Immature natural killer cell (primary cell): ENCODE results near the gene IL1RAPL1. TPM values are rescaled to one million over a fixed set of nuclear protein-coding genes. Genes with fewer than 3 reads are reported as not detected.

ENCODE experiments used
- DNase-seq, 3 donors: peaks; one replicate each; pipeline ENCODE4 v3.0.0; 2022; ENCODE audit warnings: mixed read lengths in 1 of 3
- H3K27ac Mint-ChIP-seq, 6 donors: one replicate each; pipeline ENCODE4 v1.8.0; 2020; ENCODE audit warnings: mixed read lengths in 6 of 6, mild to moderate bottlenecking in 5 of 6, inconsistent platforms in 4 of 6, moderate library complexity in 3 of 6
- H3K27me3 Mint-ChIP-seq, 3 donors: one replicate each; pipeline ENCODE4 v1.8.0; 2020 to 2021; ENCODE audit warnings: low read depth in 3 of 3, mild to moderate bottlenecking in 3 of 3, mixed read lengths in 3 of 3, moderate library complexity in 3 of 3, inconsistent platforms in 1 of 3
- H3K36me3 Mint-ChIP-seq, 3 donors: one replicate each; pipeline ENCODE4 v1.8.0; 2020; ENCODE audit warnings: mixed read lengths in 3 of 3, inconsistent platforms in 2 of 3, mild to moderate bottlenecking in 2 of 3
- H3K4me1 Mint-ChIP-seq, 2 donors: one replicate each; pipeline ENCODE4 v1.8.0; 2020; ENCODE audit warnings: inconsistent platforms in 2 of 2, mild to moderate bottlenecking in 2 of 2, mixed read lengths in 2 of 2, moderate library complexity in 1 of 2
- H3K4me3 Mint-ChIP-seq, 5 donors: one replicate each; pipeline ENCODE4 v1.8.0; 2020; ENCODE audit warnings: mild to moderate bottlenecking in 5 of 5, mixed read lengths in 5 of 5, inconsistent platforms in 3 of 5, moderate library complexity in 3 of 5
- H3K9me3 Mint-ChIP-seq, 6 donors: one replicate each; pipeline ENCODE4 v1.8.0; 2020; ENCODE audit warnings: mild to moderate bottlenecking in 6 of 6, mixed read lengths in 6 of 6, inconsistent platforms in 4 of 6, moderate library complexity in 3 of 6
- polyA plus RNA-seq, 3 donors: library from polyadenylated mRNA; unstranded; fragments of 300-500 nt; fragmentation: Illumina TruSeq; gene quantifications; one replicate each; pipeline ENCODE4 v1.2.3, GENCODE V29; 2021

The IL1RAPL1 gene
- polyA plus RNA-seq, 3 donors from 2014 or later: not detected

DNA sequence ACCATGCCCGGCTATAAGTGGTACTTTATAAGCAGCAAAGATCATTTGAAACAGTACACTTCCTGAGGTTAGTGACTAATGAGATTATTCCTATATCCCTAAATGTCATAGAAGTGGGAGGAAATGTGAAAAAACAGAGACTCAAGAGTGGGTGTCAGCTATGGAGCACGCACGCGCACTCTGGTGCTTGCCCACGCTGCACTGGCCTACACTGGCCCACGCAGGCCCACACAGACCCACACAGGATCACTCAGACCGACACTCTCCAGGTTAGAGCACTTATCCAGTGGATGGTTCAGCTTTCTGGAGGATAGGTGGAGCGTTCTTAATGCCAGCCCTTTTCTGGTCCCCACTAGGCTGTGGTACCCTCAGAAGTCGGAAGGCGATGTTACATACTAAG is 78.5 kb downstream of the IL1RAPL1 start:
- Mint-ChIP-seq H3K9me3 (peaks cover 0 to 3% (median 1%) of the 10 kb centered on the region in 6 donors), H3K27ac (no peak overlapping the region), H3K27me3 (peaks cover 0 to 4% (median 1%) of the 10 kb centered on the region in 3 donors), H3K36me3 (no peaks in the 10 kb centered on the region), H3K4me1 (no peaks in the 10 kb centered on the region), H3K4me3 (no peak overlapping the region)
- DNase-seq: no peak

DNA sequence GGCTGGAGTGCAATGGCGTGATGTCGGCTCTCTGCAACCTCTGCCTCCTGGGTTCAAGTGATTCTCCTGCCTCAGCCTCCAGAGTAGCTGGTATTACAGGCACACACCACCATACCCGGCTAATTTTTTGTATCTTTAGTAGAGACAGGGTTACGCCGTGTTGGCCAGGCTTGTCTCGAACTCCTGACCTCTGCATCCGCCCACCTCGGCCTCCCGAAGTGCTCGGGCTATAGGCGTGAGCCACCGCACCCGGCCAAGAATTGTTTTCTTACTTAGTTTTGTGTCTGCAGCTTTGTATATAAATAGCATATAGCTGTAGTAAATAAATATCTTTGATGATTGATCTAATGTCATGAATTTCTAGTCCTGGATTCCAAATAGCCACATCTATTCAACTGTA is 81.1 kb downstream of the IL1RAPL1 start:
- Mint-ChIP-seq H3K36me3 (no peaks in the 10 kb centered on the region), H3K4me3 (no peak overlapping the region), H3K9me3 (peaks cover 0 to 4% (median 2%) of the 10 kb centered on the region in 6 donors), H3K4me1 (no peaks in the 10 kb centered on the region), H3K27me3 (peaks cover 0 to 6% (median 2%) of the 10 kb centered on the region in 3 donors), H3K27ac (no peak overlapping the region)
- no peak for DNase-seq

GRCh38 chrX:28668957-28669356 is 81.7 kb downstream of the IL1RAPL1 start:
- Mint-ChIP-seq H3K36me3 (no peaks in the 10 kb centered on the region), H3K4me1 (no peaks in the 10 kb centered on the region), H3K27ac (no peak overlapping the region), H3K27me3 (peaks cover 0 to 6% (median 0%) of the 10 kb centered on the region in 3 donors), H3K9me3 (peaks cover 0 to 4% (median 2%) of the 10 kb centered on the region in 6 donors), H3K4me3 (no peak overlapping the region)
- no peak for DNase-seq

DNA sequence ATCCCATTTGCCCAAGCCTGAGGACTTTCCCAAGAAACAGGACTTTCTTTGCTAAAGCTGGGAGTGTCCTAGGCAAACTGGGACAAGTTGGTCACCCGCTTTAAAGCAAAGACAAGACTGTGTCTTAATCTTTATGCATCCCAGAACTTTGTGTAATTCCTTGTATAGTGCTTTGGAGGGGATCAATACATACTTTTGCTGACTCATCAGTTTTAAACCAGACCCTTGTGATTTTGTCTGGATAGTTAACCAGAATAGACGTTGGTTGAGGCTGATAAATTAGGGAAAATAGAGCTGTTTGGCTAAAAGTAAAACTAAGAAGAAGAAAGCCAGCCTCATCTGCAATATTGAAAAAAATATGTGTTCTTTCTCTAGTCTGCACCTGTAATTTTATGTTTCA is 82.8 kb downstream of the IL1RAPL1 start:
- Mint-ChIP-seq H3K9me3 (peaks cover 0 to 4% (median 0%) of the 10 kb centered on the region in 6 donors), H3K27me3 (peaks cover 0 to 4% (median 0%) of the 10 kb centered on the region in 3 donors), H3K27ac (no peak overlapping the region), H3K4me1 (no peaks in the 10 kb centered on the region), H3K36me3 (no peaks in the 10 kb centered on the region), H3K4me3 (no peak overlapping the region)
- DNase-seq: no peak

- Mint-ChIP-seq H3K4me1 (no peaks in the 10 kb centered on the region), H3K27ac (no peak overlapping the region), H3K27me3 (peaks cover 0 to 4% (median 0%) of the 10 kb centered on the region in 3 donors), H3K9me3 (peaks cover 0 to 11% (median 1%) of the 10 kb centered on the region in 6 donors), H3K4me3 (no peak overlapping the region), H3K36me3 (no peaks in the 10 kb centered on the region)
- DNase-seq: no peak
These were observed 87.9 kb downstream of the IL1RAPL1 start for GRCh38 chrX:28675173-28675572.

GRCh38 chrX:28693101-28693500 is 105.9 kb downstream of the IL1RAPL1 start:
- Mint-ChIP-seq H3K27ac (no peak overlapping the region), H3K4me1 (no peaks in the 10 kb centered on the region), H3K36me3 (no peaks in the 10 kb centered on the region), H3K27me3 (peaks cover 0 to 5% (median 0%) of the 10 kb centered on the region in 3 donors), H3K9me3 (peaks cover 0 to 16% (median 5%) of the 10 kb centered on the region in 6 donors), H3K4me3 (no peak overlapping the region)
- no peak for DNase-seq

- peaks cover 0 to 2% (median 0%) of the 10 kb centered on the region in 3 donors for H3K27me3 Mint-ChIP-seq
- H3K9me3 Mint-ChIP-seq: peaks cover 0 to 4% (median 0%) of the 10 kb centered on the region in 6 donors
- H3K4me3 Mint-ChIP-seq: no peak overlapping the region
- no peak overlapping the region for H3K27ac Mint-ChIP-seq
- no peak for DNase-seq
- no peaks in the 10 kb centered on the region for H3K36me3 Mint-ChIP-seq
- no peaks in the 10 kb centered on the region for H3K4me1 Mint-ChIP-seq
These were observed 110.5 kb downstream of the IL1RAPL1 start for GRCh38 chrX:28697732-28698131.

- Mint-ChIP-seq H3K4me3 (no peak overlapping the region), H3K27ac (no peak overlapping the region), H3K9me3 (peaks cover 0 to 4% (median 0%) of the 10 kb centered on the region in 6 donors), H3K36me3 (no peaks in the 10 kb centered on the region), H3K27me3 (peaks cover 0 to 3% (median 3%) of the 10 kb centered on the region in 3 donors), H3K4me1 (no peaks in the 10 kb centered on the region)
- DNase-seq: no peak
These were observed 114.0 kb downstream of the IL1RAPL1 start for GRCh38 chrX:28701222-28701621.

DNA sequence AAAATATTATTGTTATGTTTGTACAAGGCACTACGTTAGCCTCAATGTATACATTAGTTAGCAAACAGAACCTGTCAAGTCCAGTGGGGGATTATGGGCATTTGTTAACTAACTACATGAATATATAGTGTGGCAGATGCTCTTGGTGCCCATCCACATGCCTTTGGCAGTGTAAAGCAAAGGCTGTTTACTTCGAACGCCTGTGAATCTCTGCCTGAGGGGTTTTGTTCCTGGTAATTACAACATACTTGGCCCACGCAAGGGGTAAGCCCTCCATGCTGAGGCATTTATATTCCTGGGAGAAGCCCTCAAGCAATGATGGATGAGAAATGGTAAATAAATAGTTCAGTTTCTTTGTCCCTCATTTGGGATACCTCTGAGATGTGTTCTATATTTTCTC is 119.7 kb downstream of the IL1RAPL1 start:
- H3K4me3 Mint-ChIP-seq: no peak overlapping the region
- H3K27me3 Mint-ChIP-seq: peaks cover 2 to 3% (median 3%) of the 10 kb centered on the region in 3 donors
- no peaks in the 10 kb centered on the region for H3K4me1 Mint-ChIP-seq
- H3K9me3 Mint-ChIP-seq: peaks cover 0 to 10% (median 0%) of the 10 kb centered on the region in 6 donors
- no peaks in the 10 kb centered on the region for H3K36me3 Mint-ChIP-seq
- H3K27ac Mint-ChIP-seq: no peak overlapping the region
- DNase-seq: no peak

- peaks cover 0 to 13% (median 2%) of the 10 kb centered on the region in 6 donors for H3K9me3 Mint-ChIP-seq
- H3K27me3 Mint-ChIP-seq: peaks cover 0 to 7% (median 2%) of the 10 kb centered on the region in 3 donors
- no peak for DNase-seq
- H3K4me3 Mint-ChIP-seq: no peak overlapping the region
- no peaks in the 10 kb centered on the region for H3K36me3 Mint-ChIP-seq
- no peaks in the 10 kb centered on the region for H3K4me1 Mint-ChIP-seq
- H3K27ac Mint-ChIP-seq: no peak overlapping the region
These were observed 122.2 kb downstream of the IL1RAPL1 start for GRCh38 chrX:28709421-28709820.

DNA sequence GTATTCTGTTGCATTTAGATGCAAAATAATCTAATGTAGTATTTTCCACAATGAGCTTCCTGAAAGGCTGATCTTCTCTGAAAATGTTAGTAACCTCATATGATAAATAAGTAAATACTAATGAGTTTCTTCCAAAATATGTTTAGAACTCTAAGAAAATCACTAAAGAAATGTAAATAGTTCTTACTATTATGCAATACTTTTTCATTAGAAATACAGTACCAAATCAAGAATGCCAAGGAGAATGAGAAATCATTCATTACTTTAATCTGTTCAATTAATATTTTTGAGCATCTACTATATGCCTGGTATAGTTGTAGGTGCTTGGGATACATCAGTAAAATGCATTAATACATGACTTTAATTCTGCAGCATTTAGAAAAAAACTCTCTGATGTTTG is 130.6 kb downstream of the IL1RAPL1 start:
- no peak overlapping the region for H3K27ac Mint-ChIP-seq
- H3K4me1 Mint-ChIP-seq: no peaks in the 10 kb centered on the region
- no peak overlapping the region for H3K4me3 Mint-ChIP-seq
- H3K9me3 Mint-ChIP-seq: peaks cover 0 to 25% (median 5%) of the 10 kb centered on the region in 6 donors
- DNase-seq: no peak
- no peaks in the 10 kb centered on the region for H3K36me3 Mint-ChIP-seq
- H3K27me3 Mint-ChIP-seq: peaks cover 0 to 6% (median 0%) of the 10 kb centered on the region in 3 donors

GRCh38 chrX:28718450-28718849 is 131.2 kb downstream of the IL1RAPL1 start:
- no peak overlapping the region for H3K4me3 Mint-ChIP-seq
- no peaks in the 10 kb centered on the region for H3K4me1 Mint-ChIP-seq
- H3K9me3 Mint-ChIP-seq: peaks cover 0 to 23% (median 5%) of the 10 kb centered on the region in 6 donors
- H3K36me3 Mint-ChIP-seq: no peaks in the 10 kb centered on the region
- H3K27me3 Mint-ChIP-seq: peaks cover 0 to 5% (median 0%) of the 10 kb centered on the region in 3 donors
- no peak for DNase-seq
- no peak overlapping the region for H3K27ac Mint-ChIP-seq

DNA sequence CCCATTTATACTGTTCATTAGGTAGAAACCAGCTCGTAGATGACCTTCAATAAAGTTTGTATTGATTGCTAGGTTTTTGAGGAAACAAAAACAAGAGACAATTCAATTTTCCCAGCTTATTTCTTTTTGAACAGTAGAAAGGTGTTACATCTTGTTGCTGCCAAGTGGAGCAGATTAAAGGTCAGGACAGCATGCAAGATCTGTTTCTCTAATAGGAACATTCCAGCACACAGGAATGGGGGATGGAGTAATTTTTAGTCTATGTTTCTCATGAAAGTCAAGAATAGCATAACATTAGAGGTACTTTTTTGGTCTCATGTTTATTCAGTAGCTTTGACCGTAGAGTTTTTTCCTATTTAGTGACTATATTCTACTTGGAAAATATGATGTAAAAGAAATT is 132.4 kb downstream of the IL1RAPL1 start:
- H3K4me3 Mint-ChIP-seq: no peak overlapping the region
- H3K9me3 Mint-ChIP-seq: peaks cover 0 to 19% (median 4%) of the 10 kb centered on the region in 6 donors
- peaks cover 0 to 2% (median 0%) of the 10 kb centered on the region in 3 donors for H3K27me3 Mint-ChIP-seq
- no peak overlapping the region for H3K27ac Mint-ChIP-seq
- H3K36me3 Mint-ChIP-seq: no peaks in the 10 kb centered on the region
- no peak for DNase-seq
- no peaks in the 10 kb centered on the region for H3K4me1 Mint-ChIP-seq

GRCh38 chrX:28752330-28752729 is 165.1 kb downstream of the IL1RAPL1 start:
- Mint-ChIP-seq H3K27me3 (peaks cover 0 to 4% (median 2%) of the 10 kb centered on the region in 3 donors), H3K4me1 (no peaks in the 10 kb centered on the region), H3K36me3 (no peaks in the 10 kb centered on the region), H3K4me3 (no peak overlapping the region), H3K27ac (no peak overlapping the region), H3K9me3 (peaks cover 5 to 18% (median 14%) of the 10 kb centered on the region in 6 donors)
- DNase-seq: no peak

- no peak overlapping the region for H3K27ac Mint-ChIP-seq
- H3K27me3 Mint-ChIP-seq: peaks cover 0 to 6% (median 4%) of the 10 kb centered on the region in 3 donors
- H3K36me3 Mint-ChIP-seq: no peaks in the 10 kb centered on the region
- no peaks in the 10 kb centered on the region for H3K4me1 Mint-ChIP-seq
- peaks cover 3 to 21% (median 12%) of the 10 kb centered on the region in 6 donors for H3K9me3 Mint-ChIP-seq
- DNase-seq: no peak
- H3K4me3 Mint-ChIP-seq: no peak overlapping the region
These were observed 168.9 kb downstream of the IL1RAPL1 start for GRCh38 chrX:28756175-28756574.
